GM21367 (cell line): ENCODE data around the gene SPRR3.
"Not testable (repeated sequence)": the region's sequence is repeated elsewhere in the genome, so short reads cannot be mapped to it uniquely, and the experiment has no call there.

ENCODE experiments used
- ATAC-seq: cut with Tn5 transposase; IDR thresholded peaks from one replicate; pipeline ENCODE4 v1.9.1; 2021; ENCODE audit not compliant: unreplicated experiment

Gene SPRR3

GRCh38 chr1:152983234-152983633 is 18.3 kb upstream of the SPRR3 start:
- no peak for ATAC-seq

- no peak for ATAC-seq
Observed at GRCh38 chr1:152983743-152984142, 17.8 kb upstream of the SPRR3 start, which contains the start of gene SPRR1A. TSS of gene SPRR1A (plus strand) at chr1:152984081. CDS start at chr1:152985231, 1,150 bp downstream.

GRCh38 chr1:152986578-152986977 is 15.0 kb upstream of the SPRR3 start:
- ATAC-seq, result no peak

- ATAC-seq, result no peak
Observed at GRCh38 chr1:152993186-152993585, 8.4 kb upstream of the SPRR3 start.

GRCh38 chr1:152995842-152996241 is 5.7 kb upstream of the SPRR3 start:
- no peak for ATAC-seq

GRCh38 chr1:152996633-152997400 is 4.7 kb upstream of the SPRR3 start:
- no peak for ATAC-seq

GRCh38 chr1:152997901-152998300 is 3.6 kb upstream of the SPRR3 start:
- ATAC-seq, result no peak

- no peak for ATAC-seq
Observed at GRCh38 chr1:152998476-152998875, 3.1 kb upstream of the SPRR3 start.

GRCh38 chr1:152999818-153000217 is 1.7 kb upstream of the SPRR3 start:
- no peak for ATAC-seq

GRCh38 chr1:153000294-153000693 is 1.3 kb upstream of the SPRR3 start:
- ATAC-seq, result no peak

GRCh38 chr1:153011235-153011758 is 9.7 kb downstream of the SPRR3 start:
- ATAC-seq, result not testable (repeated sequence)

GRCh38 chr1:153021829-153022228 is 20.3 kb downstream of the SPRR3 start:
- not testable (repeated sequence) for ATAC-seq

GRCh38 chr1:153022340-153022739 is 20.8 kb downstream of the SPRR3 start:
- ATAC-seq, result not testable (repeated sequence)

- no peak for ATAC-seq
Observed at GRCh38 chr1:153023109-153023508, 21.6 kb downstream of the SPRR3 start.

GRCh38 chr1:153024413-153024812 is 22.9 kb downstream of the SPRR3 start:
- no peak for ATAC-seq

GRCh38 chr1:153025797-153026196 is 24.2 kb downstream of the SPRR3 start:
- ATAC-seq, result no peak

GRCh38 chr1:153028766-153029165 is 27.2 kb downstream of the SPRR3 start:
- ATAC-seq, result no peak

- ATAC-seq, result no peak
Observed at GRCh38 chr1:153030895-153031294, 29.3 kb downstream of the SPRR3 start, which contains the start of gene SPRR1B. TSS of gene SPRR1B (plus strand) at chr1:153031203. CDS start at chr1:153032346, 1,143 bp downstream.

GRCh38 chr1:153032073-153032472 is 30.5 kb downstream of the SPRR3 start:
- no peak for ATAC-seq

GRCh38 chr1:153032677-153033308 is 31.2 kb downstream of the SPRR3 start:
- no peak for ATAC-seq

GRCh38 chr1:153035211-153035610 is 33.7 kb downstream of the SPRR3 start:
- ATAC-seq, result no peak
